ENCODE data around the gene SDF2L1.

The SDF2L1 gene

GRCh38 chr22:21622011-21622918, 19.8 kb upstream of the SDF2L1 start:
- DNase-seq (ENCODE audit: low read depth in 2 of 2) = no peak

GRCh38 chr22:21622919-21623647, 19.0 kb upstream of the SDF2L1 start:
- DNase-seq (ENCODE audit: low read depth in 2 of 2) = no peak

- DNase-seq (ENCODE audit: low read depth in 2 of 2) = no peak
Measured at GRCh38 chr22:21623648-21623970, 18.5 kb upstream of the SDF2L1 start.

DNA sequence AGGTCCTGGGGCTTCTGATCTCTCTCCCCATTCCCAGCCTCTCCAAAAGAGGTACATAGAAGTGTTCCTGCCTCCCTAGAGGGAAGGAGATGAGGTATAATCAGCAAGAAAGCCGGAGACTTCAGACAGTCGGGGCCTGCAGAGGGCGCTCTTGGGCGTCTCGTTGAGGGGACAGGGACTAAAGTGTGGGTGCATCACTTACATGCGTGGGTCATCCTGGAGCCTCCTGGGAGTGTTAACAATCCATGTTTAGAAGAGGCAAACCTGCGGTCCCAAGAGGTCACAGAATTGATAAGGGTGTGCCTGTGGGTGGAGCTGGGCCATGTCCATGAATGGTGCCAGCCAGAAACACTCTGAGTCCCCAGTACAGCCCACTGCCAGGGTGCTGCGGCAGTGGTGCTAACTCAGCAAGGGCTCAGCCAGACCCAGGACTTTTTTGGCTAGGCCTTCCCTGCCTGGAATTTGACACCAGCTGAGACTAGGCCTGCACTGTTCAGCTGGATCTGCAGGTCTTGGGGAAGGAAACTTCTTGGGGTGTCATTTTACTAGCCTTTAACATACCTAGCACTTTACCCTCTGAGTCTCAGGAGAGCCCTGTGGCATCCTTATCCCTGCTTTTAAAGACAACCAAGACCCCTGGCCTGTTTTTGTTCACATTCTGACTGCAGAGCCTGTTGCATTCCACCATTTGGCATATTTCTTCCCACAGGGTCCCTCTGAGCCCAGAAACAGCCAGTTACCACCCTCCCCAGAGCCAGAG, 17.8 kb upstream of the SDF2L1 start:
- DNase-seq (ENCODE audit: low read depth in 2 of 2) = no peak

DNA sequence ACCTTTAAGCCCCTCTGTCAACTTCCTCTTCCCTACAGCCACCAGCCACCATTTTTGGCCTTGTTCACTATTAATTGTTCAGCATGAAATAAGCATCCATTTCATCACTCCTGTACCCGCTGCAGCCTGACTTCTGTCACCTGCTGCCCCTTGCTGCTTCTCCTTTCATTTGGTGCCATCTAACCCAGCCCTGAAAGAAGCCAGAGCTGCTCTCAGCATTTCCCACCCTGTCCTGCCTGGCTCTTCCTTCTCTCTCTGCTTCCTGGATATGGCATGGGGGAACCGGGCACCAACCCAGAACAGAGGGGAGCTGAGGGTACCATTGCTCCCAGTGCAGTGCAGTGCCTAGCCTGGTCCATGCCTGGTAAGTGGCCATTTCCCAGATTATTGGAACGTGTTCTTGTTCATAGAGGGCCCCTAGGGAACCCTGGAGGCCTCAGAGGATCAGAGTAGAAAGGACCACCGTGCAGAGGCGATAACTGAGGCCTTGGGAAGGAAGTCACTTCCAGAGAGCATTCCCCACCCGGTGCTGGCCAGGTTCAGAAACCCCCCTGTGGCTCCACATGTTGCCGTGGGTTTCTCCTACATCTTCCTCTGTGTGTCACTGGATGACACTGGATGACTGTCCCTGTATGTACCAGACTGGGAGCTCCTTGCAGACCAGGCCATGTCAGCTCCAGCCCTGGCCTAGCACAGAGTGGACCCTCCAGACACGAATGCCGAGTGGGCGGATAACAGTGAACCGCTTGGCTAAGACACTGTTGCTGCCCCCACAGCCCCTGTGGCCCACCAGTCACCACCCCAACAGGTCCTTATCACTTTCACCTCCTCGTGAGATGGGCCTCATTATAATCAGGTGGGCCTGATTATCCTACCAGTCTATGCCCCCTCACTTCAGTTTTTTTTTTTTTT, 17.0 kb upstream of the SDF2L1 start:
- DNase-seq (ENCODE audit: low read depth in 2 of 2) = no peak

- no peak for DNase-seq (ENCODE audit: low read depth in 2 of 2)
Measured at GRCh38 chr22:21626073-21626734, 15.9 kb upstream of the SDF2L1 start.

DNA sequence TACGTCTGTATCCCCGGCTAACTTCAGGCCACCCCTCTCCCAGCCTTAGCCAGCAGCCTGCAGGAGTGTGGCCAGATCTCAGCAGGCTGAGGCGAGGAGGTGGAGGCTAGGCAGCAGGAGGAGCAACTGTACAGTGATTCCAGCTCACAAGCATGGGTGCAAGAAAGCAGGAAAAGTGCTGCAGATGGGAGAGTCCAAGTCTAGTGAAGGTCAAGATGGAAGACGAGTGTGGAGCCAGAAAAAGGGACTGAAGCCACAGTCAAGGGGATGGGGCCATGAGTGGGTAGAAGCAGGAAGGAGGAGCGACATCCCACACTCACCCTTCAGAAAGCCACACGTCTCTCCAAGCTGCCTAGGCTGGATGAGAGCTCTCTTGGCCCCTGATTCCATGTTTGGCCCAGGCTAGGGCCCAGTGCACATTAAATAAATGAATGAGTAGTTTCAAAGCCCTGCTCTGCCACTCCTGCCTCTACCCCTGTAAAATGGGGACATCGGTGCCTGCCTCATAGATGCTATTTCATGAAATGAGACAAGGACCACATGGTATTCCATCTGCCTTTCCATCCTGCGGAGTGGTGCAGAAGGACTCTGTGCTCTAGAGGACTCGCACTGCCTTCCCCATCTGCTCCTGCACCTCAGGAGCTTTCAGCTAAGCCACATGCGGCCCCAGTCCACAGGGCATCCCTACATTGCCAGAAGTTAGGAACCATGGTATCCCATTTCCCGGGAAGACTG, 15.2 kb upstream of the SDF2L1 start:
- no peak for DNase-seq (ENCODE audit: low read depth in 2 of 2)

DNA sequence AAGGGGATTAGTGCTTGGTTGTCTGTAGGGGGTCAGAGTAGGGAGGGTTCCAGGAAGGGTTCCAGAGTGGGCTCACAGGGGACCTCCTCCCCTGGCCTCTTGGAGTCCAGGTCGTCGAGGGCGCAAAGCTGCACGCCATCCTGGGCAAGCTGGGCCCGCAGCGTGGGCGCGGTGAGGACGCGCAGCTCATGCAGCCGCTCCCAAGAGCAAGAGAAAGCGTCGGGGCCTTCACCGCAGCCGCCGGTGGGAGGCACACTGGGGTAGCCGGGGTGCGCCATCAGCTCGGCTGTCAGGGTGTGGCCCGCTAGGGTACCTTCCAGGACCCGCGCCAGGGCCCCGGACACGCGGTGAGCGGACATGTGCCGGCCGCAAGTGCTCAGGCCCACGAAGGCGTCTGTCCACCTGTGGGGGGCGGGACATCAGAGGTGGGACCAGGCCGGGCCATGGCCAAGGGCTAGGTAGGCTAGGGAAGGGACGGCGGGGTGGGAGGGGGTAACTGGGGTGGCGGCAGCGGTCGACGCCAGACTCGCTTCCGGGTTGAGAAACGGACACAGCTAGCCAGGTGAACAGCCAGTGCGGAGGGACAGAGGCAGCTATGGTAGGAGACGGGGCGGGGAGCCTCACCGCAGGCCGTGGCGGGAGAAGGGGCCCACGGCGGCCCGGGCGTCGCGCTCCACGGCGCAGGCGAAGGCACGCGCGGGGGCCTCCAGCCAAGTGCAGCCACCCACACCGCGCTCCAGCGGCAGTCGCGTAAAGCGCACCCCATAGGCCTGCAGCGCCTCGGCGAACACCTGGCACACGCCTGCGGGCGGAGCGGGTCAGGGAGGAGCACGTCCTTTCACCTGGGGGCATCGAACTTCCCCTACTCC, 13.5 kb upstream of the SDF2L1 start:
- no peak for DNase-seq (ENCODE audit: low read depth in 2 of 2)

- peak; percentile 89 for DNase-seq (ENCODE audit: low read depth in 2 of 2)
Measured at GRCh38 chr22:21629255-21630149, 12.6 kb upstream of the SDF2L1 start, which contains the start of gene YDJC. Gene YDJC (minus strand): TSS chr22:21630022. CDS start chr22:21630014, 8 bp downstream.

DNA sequence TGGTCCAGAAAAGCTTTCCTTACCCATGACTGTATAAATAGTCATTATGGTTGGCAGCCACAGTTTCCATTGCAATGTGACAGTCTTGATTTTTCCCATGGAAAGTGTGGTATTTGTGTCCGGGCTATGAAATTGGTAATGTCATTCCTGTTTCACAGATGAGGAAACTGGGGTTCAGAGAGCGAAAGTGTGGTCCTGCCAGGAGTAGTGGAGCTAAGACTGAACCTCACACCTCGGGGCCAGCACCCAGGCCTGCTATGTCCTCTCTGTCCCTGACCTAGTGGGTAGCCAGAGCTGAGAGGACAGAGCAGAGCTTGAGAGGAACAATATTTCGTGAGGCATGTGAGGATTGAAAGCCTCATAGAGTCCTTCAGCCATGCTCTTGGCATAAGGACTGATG, 11.1 kb upstream of the SDF2L1 start:
- DNase-seq (ENCODE audit: low read depth in 2 of 2) = no peak

DNA sequence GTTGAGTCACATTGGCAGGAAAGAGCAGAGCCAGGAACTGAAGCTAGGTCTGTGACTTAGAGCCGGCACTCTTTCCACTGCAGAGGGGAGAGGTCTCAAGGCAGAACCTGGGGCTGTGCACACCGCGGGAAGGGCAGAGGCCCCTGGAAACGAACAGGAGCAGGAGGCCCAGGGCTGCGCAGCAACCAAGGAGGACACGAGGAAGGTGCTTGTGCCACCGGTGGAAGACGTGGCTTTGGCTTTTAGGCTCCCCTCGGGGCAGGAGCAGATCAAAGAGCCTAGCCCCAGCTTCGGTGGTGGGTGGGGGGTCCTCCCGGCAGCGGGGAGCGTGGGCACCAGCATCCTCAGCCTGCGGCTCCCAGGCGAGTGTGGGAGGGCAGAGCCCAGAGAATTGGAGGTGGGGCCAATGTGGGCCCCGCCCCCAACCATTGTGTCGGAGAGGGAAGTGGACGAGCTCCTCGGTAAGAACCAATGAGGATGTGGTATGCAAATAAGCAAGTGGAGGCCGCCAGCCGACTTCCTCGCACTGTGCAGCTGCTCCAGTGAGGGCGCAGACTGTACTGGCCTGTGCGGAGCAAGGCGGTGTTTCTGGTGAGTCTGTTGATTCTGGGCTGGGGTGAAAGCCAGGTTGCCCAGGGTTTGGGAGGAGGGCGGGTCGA, 9.7 kb upstream of the SDF2L1 start, which contains the start of gene CCDC116:
Gene CCDC116, plus strand, starts transcription at position 524 of the 659 bp plus-strand sequence. CDS start 422 bp downstream, outside the sequence.
- peak in 1 of 2 donors; percentile 48 for DNase-seq (ENCODE audit: low read depth in 2 of 2)

- no peak for DNase-seq (ENCODE audit: low read depth in 2 of 2)
Measured at GRCh38 chr22:21632931-21633330, 9.2 kb upstream of the SDF2L1 start.

- no peak for DNase-seq (ENCODE audit: low read depth in 2 of 2)
Measured at GRCh38 chr22:21633481-21633880, 8.6 kb upstream of the SDF2L1 start.

DNA sequence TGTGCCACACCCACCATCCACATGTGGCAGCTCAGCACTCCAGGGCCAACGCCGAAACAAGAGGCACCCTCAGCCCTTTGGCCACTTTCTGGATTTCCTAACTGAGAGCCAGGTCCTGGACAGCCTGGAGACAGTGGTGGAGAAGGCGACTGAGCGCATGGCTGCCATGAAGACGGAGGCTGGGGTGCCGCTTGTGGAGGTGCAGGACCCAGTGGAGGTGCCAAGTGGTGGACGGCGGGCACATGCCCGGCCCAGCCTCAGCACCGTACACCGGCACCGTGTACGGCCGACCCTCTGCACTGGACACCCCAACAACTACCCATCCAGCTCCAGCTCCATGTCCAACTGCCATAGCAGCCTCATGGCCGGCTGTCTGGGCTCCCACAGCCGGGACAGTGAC, 8.0 kb upstream of the SDF2L1 start:
- DNase-seq (ENCODE audit: low read depth in 2 of 2) = no peak

DNA sequence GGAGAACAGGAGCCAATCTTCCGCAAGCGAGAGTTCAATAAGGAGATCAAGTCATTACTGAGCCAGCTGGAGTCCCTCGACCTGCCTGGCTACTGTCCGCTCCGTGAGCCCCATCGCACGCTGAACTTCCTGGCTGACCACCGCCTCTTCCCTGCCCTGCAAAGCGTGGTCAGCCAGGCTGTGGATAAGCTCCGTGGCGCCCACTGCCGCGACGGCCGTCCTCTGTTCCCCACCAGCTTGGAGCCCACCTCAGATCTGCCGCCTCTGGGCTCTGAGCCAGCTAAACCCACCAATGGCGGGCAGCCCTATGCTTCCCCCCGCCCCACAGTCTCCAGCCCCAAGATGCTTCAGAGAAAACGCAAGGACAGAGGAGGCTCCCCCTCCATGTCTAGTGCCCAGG, 7.3 kb upstream of the SDF2L1 start:
- DNase-seq (ENCODE audit: low read depth in 2 of 2) = no peak

DNA sequence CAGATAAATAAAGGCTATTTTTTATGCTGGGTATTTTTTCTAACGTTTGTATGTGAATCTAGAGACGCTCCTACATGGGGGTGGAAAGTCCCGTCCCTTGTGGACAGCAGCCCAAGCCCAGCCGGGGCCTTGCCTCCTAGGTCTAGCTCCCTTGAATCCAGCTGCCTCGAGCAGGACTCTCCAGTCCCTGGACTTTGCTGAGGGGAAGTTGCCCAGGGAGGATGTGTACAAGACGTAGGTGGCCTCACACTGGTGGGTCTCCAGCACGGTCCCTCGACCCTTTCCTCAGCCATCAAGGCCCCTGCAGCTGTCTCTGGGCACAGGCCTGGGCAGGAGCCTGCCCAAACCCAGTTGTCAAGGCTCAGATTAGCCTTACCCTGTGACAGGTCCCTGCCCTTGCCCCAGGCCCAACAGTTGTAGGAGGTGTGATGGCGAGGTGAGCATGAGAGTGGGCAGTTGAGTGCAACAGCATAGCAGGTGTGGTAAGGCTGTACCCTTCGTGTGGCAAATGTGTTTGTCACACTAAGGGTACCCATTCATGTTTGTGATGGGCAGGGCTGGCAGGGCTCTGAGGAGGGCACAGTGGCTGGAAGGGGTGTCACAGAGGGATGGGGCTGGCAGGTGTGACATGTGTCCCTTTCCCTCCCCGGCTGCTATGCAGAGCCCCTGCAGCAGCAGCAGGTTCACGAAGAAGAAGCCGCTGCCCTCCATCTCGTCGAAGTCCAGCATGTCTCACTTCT, 6.2 kb upstream of the SDF2L1 start:
- no peak for DNase-seq (ENCODE audit: low read depth in 2 of 2)
